HG03575 (cell line): ENCODE data around the gene NTRK3.
"Not testable (repeated sequence)": the region's sequence is repeated elsewhere in the genome, so short reads cannot be mapped to it uniquely, and the experiment has no call there.

Experiments
- ATAC-seq: cut with Tn5 transposase; IDR thresholded peaks from one replicate; pipeline ENCODE4 v1.9.1; 2021; ENCODE audit not compliant: unreplicated experiment, insufficient number of reproducible peaks, low FRiP score; ENCODE audit errors: extremely low read depth

Gene NTRK3

GRCh38 chr15:88104357-88104756, 152.2 kb downstream of the NTRK3 start:
- ATAC-seq, result no peak

GRCh38 chr15:88100181-88100580, 156.4 kb downstream of the NTRK3 start:
- no peak for ATAC-seq

GRCh38 chr15:88098361-88098760, 158.2 kb downstream of the NTRK3 start:
- no peak for ATAC-seq

- no peak for ATAC-seq
Observed at GRCh38 chr15:88091444-88092016, 165.0 kb downstream of the NTRK3 start.

- ATAC-seq, result no peak
Observed at GRCh38 chr15:88090481-88091011, 166.0 kb downstream of the NTRK3 start.

- ATAC-seq, result no peak
Observed at GRCh38 chr15:88089731-88090130, 166.8 kb downstream of the NTRK3 start.

- ATAC-seq, result no peak
Observed at GRCh38 chr15:88089024-88089620, 167.4 kb downstream of the NTRK3 start.

GRCh38 chr15:88083811-88084760, 172.5 kb downstream of the NTRK3 start:
- ATAC-seq, result no peak

- no peak for ATAC-seq
Observed at GRCh38 chr15:88080616-88081015, 175.9 kb downstream of the NTRK3 start.

GRCh38 chr15:88077296-88078020, 179.1 kb downstream of the NTRK3 start:
- no peak for ATAC-seq

GRCh38 chr15:88076328-88076727, 180.2 kb downstream of the NTRK3 start:
- no peak for ATAC-seq

GRCh38 chr15:88075102-88075501, 181.4 kb downstream of the NTRK3 start:
- no peak for ATAC-seq

GRCh38 chr15:88074386-88074785, 182.2 kb downstream of the NTRK3 start:
- no peak for ATAC-seq

GRCh38 chr15:88073391-88073691, 183.2 kb downstream of the NTRK3 start:
- no peak for ATAC-seq

- ATAC-seq, result no peak
Observed at GRCh38 chr15:88072598-88073390, 183.7 kb downstream of the NTRK3 start.

- ATAC-seq, result not testable (repeated sequence)
Observed at GRCh38 chr15:88072133-88072532, 184.4 kb downstream of the NTRK3 start.

GRCh38 chr15:88071141-88071540, 185.4 kb downstream of the NTRK3 start:
- no peak for ATAC-seq

- no peak for ATAC-seq
Observed at GRCh38 chr15:88069561-88069960, 187.0 kb downstream of the NTRK3 start.

GRCh38 chr15:88067331-88067685, 189.2 kb downstream of the NTRK3 start:
- no peak for ATAC-seq
